T-helper 1 cell (primary cell): Measurements from ENCODE around the gene IFIT3.
A peak's percentile ranks its signal among the peaks of the same experiment; 100 is the strongest.
"Not testable (repeated sequence)": the region's sequence is repeated elsewhere in the genome, so short reads cannot be mapped to it uniquely, and the experiment has no call there.

ENCODE experiments used
- DNase-seq, 5 donors: peaks; one replicate each; pipeline ENCODE4 v3.0.0-alpha.2; 2012 to 2020
- total RNA-seq, 4 donors: gene quantifications; one replicate each; lab custom pipeline; 2026; lab: John Stamatoyannopoulos, UW

The IFIT3 gene, protein sequence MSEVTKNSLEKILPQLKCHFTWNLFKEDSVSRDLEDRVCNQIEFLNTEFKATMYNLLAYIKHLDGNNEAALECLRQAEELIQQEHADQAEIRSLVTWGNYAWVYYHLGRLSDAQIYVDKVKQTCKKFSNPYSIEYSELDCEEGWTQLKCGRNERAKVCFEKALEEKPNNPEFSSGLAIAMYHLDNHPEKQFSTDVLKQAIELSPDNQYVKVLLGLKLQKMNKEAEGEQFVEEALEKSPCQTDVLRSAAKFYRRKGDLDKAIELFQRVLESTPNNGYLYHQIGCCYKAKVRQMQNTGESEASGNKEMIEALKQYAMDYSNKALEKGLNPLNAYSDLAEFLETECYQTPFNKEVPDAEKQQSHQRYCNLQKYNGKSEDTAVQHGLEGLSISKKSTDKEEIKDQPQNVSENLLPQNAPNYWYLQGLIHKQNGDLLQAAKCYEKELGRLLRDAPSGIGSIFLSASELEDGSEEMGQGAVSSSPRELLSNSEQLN
- 13.6 to 183 (median 38.6) reads per million in 4 donors for total RNA-seq

DNA sequence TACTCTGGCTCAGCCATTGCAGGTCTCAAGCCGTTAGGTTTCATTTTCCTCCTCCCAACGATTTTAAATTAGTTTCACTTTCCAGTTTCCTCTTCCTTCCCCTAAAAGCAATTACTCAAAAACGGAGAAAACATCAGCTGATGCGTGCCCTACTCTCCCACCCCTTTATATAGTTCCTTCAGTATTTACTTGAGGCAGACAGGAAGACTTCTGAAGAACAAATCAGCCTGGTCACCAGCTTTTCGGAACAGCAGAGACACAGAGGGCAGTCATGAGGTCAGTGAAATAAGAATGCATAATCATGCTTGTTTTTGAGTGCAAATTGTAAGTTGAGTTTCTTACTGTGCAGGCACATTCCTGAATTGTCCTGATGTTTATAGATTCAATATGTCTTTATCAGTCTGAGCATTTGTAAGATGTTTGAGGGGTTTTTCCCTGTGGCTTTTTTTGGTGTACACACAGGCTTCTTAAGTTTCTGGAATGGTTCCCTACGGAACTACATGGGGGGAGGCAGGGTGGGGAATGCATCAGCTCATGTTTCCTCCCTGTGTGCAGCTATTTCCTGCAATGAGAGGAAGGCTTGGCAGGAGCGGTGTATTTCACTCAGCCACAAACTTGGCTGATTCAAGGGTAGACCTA lies at the start of gene IFIT3:
IFIT3 (plus strand) TSS at position 195 of the 639 bp plus-strand sequence; CDS start at position 272, 77 bp downstream.
- peak in 1 of 5 donors; percentile 34 for DNase-seq

DNA sequence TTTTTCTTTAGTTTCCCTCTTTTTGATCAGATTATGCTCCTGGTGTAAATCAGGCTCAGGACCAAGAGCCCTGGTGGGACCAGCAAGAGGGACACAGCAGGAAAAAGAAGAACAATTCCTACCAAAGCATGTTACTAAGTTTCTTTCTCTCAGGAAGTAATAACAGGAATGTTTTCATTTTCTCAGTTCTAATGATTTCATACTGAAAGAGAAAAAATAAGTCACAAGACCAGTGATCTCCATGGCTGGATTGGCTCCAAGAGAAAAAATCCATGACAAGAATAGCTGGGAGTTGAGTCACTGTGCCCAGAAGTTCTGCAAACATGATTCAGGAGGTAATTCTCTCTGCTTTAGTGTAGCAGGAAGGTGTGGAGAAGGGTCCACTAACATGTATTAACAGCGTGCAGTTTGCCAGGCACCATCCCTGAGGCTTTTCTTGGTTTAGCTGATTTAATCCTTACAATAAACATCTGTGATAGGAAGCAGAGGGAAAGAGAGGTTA lies 49.7 kb upstream of the IFIT3 start:
- no peak for DNase-seq

DNA sequence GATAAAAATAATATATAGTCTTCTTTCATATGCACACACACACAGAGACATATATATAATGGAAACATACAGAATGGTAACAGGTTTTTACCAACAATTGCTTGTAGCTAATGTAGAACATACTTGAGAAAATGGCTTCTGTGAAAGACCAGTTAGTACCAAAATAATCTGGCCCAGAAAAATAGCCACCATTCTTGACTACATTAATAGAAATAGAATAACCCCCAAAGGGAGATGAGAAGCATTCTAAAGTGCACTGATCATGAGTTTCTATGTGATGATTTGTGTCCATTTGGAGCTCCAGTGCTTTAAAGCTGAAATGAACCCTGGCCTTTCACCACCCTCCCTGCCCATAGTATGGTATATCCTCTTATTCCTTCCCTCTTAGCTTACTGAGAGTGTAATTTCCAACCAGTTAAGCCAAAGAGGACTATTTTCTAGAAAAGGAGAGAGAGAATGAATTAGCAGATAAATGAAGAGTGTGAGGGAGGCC lies 48.9 kb upstream of the IFIT3 start:
- no peak for DNase-seq

DNA sequence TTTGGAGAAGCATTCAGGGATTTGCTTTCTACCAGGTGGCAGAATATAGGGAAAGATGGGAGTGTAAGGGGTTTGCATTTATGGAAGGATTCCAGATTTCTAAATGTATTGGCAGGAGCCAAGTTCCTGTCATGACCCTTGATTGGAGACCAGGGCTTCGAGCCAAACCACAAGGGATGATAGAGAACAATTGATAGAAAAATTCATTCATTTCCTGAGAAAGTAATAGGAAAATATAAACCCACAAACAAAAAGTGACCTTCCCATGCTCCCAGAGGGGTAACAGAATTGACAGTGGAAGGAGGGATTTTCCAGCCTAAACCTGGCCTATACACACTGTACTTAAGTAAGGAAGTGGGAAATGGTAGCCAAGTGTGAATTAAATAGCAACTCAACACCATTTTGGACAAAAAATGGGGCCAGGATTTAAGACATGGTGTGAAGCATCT lies 48.4 kb upstream of the IFIT3 start:
- no peak for DNase-seq

DNA sequence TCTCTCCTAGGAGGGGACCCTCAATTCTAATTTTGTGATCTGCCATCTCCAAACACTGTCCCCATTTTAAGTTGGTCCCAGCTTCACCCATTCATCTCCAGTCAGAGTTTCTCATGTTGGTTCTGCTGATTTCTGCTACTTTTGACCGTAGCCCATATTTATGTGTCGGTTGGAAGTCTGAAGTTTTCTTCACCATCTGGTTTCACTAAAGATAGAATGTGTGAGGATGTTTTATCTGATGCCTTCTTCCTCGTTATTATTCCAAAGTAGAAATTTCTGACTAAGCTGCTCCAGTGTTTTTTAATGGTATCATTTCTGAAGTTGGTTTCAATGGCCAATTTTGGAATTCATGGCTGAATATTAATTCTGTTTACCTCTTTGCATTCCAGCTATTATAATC lies 47.3 kb upstream of the IFIT3 start:
- DNase-seq = no peak

DNA sequence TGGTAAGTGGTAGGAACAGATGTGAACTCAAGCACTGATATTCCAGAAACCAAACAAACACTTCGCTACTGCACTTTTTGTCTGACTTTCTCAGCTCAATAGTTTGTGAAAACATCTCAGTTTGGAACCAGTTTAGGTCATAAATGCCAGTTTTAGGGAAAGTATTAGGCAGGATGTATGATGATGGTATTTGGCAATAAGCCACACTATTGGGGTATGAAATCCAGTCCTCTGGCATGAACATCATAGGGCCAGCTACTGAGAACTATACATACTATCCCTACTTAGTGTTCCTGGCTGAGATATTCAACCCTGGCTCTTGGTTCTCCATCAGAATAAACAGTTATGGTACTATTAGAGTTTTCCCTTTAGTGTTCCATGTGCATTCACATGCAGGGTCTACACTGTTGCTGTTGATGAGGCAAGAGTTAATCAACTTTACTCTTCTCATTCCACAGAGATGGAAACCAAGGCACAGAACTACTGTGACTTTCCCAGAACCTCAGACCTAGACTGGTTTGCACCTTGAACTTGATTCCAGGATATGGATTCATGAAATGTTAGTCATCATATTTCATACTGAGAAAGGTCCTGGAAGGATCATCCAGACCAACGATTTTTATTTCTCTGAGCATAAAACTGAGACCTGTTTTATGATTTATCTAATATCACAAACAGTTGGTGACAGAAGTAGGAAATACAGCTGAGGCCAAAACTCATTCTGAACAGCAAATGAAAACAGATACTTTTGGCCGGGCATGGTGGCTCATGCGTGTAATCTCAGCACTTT lies 46.0 kb upstream of the IFIT3 start:
- no peak for DNase-seq

DNA sequence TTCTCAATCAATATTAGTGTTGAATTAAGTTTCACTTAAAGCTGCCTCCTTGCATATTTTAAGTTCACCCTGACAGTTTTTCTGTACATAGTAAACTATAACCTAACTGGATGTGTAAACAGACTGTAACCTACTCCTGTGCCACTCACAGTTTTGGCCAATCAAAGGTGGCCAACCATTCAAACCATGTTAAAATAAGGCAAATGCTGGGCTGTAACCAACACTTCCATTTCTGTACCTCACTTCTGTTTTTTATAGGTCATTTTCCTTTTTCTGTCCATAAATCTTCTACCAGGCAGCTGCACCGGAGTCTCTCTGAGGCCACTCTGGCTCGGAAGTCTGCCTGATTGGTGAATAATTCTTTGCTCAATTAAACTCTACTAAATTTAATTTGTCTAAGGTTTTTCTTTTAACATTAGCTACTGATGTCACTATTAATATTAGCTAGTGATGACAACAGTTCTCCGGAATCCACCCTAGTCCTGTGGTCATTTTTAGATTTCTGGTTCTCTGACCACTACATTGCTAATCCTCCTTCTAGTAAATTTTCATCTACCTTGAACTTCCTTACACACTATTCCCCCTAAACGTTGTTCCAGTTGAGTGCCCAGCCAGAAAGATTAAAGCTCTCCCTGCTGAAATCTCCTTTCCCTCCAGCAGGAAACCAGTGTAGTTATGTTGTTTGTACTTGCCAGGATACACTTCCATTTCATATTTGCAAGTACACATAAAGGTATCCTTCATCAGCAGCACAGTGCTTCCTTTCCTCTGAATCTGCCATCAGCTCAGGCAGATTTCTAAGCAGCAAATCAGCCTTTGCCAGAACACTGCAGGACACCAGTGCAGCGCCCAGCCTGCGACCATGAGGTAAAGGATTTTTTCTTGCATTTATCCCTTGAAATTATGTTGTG lies 44.5 kb upstream of the IFIT3 start:
- DNase-seq = no peak

DNA sequence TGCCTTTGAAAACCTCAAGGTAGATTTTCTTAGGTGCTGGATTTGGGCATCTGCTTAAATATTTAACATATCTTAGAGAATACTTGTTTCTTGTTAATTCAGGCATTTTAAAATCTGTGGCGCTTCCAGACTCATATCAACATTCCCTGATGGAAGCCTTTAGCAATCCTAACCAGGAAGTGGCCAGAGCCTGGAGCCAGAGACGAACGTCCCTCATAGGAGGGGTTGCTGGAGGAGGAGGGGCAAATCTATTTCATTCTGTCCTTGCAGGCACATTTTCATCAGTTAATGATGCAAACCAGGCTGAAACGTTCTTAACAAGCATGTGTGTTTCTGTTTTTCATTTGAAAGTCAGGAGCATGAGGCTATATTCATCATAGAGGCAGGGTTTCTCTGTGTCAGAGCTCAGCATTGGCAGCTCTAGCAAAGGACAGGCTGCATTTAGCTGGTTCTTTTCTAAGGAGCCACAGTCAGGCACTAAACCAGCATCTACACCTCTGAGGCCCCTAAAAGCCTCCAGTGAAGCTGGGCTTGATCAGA lies 43.8 kb upstream of the IFIT3 start:
- no peak for DNase-seq

DNA sequence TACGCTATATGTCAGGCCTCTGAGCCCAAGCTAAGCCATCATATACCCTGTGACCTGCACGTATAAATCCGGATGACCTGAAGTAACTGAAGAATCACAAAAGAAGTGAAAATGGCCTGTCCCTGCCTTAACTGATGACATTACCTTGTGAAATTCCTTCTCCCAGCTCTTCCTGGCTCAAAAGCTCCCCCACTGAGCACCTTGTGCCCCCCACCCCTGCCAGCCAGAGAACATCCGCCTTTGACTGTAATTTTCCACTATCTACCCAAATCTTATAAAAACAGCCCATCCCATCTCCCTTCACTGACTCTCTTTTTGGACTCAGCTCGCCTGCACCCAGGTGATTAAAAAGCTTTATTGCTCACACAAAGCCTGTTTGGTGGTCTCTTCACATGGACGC lies 43.1 kb upstream of the IFIT3 start:
- not testable (repeated sequence) for DNase-seq

DNA sequence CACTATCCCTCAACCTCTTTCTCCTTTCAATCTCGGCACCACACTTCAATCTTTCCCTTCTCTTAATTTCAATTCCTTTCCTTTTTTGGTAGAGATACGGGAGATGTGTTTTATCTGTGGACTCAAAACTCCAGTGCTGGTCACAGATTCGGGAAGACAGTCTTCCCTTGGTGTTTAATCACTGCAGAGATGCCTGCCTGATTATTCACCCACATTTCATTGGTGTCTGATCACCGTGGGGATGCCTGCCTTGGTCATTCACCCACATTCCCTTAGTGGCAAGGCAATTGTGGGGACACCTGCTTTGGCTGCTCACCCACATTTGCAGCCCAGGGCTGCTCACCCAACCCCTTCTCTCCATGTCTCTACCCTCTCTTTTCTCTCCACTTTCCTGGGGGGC lies 42.5 kb upstream of the IFIT3 start:
- not testable (repeated sequence) for DNase-seq

DNA sequence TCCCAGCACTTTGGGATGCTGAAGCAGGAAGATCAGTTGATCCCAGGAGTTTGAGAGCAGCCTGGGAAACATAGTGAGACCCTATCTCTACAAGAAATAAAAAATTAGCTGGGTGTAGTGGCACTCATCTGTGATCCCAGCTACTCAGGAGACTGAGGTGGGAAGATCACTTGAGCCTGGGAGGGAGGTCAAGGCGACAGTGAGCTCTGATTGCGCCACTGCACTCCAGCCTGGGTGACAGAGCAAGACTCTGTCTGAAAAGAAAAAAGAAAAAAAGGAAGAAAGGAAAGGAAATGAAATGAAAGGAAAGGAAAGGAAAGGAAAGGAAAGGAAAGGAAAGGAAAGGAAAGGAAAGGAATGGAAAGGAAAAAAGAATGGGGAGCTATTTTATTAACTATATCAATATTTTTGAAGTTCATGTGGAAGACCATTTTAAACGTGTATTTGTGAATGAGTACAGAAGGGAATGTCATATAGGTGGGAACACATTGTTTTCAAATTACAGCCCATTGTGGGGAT lies 33.0 kb upstream of the IFIT3 start:
- DNase-seq = no peak

DNA sequence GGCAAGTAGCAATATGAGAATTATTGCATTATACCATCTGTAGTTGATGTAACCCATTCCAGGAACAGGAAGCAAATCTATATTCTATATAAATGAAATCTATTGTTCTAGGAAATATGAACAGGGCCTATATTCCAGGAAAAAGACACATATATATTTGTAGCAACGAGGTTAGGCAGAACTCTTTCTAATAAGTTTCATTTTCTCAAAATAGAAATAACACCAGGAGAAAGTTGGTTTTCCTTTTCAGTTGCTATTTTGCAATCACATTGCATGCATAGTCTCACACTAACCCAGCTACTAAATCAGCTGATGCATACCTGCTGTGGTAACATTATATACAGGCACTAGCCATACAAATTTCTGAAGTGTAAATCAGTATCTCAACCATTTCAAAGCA lies 32.2 kb upstream of the IFIT3 start:
- peak in 1 of 5 donors; percentile 38 for DNase-seq

DNA sequence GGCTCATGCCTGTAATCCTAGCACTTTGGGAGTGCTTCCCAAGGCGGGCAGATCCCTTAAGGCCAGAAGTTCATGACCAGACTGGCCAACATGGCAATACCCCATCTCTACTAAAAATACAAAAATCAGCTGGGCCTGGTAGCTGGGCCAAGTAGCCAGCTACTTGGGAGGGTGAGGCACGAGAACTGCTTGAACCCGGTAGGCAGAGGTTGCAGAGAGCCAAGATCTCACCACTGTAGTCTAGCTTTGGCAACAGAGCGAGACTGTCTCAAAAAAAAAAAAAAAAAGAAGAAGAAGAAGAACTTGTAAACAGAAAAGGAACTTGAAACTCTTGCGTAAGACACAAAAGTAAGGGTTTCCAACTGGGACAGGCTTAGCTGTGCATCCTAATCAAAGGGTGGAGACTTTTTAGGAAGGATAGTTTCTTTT lies 31.6 kb upstream of the IFIT3 start:
- no peak for DNase-seq

DNA sequence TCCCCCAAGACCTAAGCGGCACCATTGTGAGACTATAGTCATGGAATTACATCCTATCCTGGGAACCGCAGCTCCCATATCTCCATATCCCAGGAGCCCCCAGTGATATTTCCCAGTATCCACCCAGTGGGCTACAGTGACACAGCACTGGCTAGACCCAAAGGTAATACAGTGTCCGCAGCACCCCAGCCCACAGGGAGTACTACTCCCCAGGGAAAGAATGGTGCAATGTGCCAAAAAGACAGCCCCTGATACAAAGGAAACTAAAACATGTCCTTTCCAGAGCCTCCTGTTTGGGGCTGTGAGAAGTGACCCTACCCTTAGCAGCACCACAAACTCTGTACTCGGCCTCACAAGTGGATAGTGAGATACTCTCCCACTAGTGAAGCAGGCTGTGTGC lies 30.4 kb upstream of the IFIT3 start:
- no peak for DNase-seq

DNA sequence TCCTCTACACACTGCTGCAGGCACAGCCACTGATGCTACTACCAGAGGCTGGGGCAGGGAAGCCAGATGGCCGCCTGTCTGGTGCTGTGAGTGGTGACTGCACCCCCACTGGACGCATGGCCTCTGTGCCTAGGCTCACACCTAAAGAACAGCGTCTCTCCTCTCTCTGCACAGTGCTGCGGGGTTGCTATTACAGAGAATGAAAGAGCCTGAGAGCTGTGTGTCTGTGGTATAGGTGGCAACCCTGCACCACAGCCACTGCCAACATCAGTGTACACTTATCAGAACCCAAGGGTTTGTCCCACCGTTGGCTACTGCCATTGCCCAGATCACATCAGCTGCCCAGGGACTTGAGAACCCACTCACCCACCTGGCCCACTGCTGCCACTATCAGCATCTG lies 30.0 kb upstream of the IFIT3 start:
- no peak for DNase-seq

DNA sequence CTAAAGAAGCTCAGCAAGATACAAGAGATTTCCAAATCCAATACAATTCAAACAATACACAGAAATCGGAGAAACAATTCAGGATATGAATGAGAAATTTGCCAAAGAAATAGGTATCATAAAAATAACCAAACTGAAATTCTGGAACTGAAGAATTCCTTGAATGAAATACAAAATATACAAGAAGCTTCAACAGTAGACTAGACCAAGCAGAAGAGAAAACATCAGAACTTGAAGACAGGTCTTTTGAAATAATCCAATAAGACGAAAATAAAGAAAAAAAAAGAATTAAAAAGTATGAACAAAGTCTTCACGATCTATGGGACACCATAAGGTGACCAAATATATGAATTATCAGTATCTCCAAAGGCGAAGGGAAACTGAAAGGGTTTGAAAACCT lies 28.8 kb upstream of the IFIT3 start:
- no peak for DNase-seq

DNA sequence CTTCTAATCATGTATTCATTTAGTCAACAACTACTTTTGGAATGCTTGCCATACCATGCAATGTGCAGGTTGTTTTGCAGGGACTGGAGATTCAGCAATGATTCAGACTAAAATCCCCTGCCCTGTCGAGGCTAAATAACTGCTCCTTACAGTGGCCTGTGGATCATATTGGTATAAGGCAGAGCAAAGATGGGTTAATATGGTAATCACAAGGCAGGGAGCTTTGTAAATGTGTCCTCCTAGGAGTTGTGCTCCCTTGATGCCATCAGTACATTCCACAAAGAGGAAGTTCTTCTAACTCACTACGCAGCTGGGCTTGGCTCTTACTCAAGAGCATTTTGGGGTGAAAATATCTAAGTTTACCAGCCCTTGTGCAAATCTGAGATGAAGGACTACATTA lies 26.6 kb upstream of the IFIT3 start:
- DNase-seq = no peak

DNA sequence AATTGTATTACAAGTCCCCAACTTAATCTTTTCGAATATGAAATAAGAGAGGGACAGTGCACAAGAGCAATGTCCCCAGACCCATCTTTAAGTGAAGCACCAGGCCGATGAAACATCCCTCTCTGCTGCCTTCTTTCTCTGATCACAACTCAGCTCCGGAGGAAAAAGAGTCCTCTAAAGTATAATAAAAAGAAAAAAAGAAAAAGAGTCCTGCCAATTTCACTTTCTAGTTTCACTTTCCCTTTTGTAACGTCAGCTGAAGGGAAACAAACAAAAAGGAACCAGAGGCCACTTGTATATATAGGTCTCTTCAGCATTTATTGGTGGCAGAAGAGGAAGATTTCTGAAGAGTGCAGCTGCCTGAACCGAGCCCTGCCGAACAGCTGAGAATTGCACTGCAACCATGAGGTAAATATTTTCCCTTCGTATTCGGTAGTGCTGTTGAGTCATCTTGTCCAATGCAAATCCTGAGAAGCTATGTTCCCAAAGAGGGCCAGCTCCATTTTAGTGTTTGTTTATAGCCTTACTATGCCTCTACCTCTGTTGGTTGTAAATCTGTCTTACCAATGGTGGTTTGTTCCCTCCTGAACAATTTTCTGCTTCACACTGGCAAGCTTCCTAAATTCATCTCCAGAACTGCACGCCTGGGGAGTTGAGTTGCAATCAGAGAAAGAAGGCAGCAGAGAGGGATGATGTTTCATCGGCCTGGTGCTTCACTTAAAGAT lies 25.9 kb upstream of the IFIT3 start, which contains the start of gene IFIT2:
IFIT2 (plus strand) TSS at position 326 of the 725 bp plus-strand sequence; CDS start at position 404, 78 bp downstream.
- DNase-seq = peak in 3 of 5 donors; percentile 11 to 43 (median 18)

DNA sequence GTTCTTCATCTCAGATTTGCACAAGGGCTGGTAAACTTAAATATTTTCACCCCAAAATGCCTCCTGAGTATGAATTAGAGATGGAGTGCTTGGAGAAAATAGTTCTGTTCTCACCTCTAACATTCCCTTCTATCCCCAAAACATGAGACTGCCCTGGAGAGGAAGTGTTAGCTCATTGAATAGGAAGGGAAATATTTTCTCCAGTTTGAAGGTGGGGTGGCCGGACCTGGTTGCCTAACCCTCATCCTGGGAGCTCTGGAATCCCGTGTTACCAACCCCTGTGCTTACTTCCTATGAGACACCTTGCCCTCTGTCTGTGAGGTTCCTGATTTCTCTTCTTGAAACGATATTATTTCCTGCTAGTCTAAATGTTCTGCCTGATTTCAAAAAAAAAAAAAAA lies 25.2 kb upstream of the IFIT3 start:
- no peak for DNase-seq

DNA sequence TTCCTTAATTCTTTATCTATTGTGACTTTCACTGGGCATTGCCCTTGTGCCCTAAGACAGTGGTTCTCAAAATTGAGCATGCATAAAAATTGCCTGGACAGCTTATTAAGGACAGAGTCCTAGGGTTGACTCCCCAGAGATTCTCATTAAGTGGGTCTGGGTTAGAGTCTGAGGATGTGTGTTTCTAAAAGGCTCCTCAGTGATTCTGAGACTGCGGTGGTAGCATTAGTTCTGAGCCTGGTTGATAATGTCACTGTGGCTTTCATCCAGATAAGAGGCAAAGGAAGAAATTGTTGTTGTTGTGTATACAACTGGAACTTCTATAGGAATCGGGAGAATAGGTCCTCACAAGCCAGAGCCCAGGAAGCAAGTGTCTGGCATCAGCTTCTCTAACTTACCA lies 24.6 kb upstream of the IFIT3 start:
- no peak for DNase-seq
